Right atrium auricular region (tissue), 2 donors: ENCODE results near the gene HOXA10. TPM values are rescaled to one million over a fixed set of nuclear protein-coding genes. Genes with fewer than 3 reads are reported as not detected.
A peak's percentile ranks its signal among the peaks of the same experiment; 100 is the strongest.

ENCODE experiments used
- DNase-seq: peaks from one replicate; pipeline ENCODE4 v3.0.0-alpha.2; 2019; ENCODE audit warnings: low spot score
- H3K27ac ChIP-seq, 2 donors: fragments of 200-600 bp; sonication (generic); 1 replicate in 1 of 2; 2 replicates in 1 of 2; pipeline ENCODE4 v1.5.1; 2016 to 2019
- H3K27me3 ChIP-seq, 2 donors: fragments of 200-600 bp; sonication (generic); one replicate each; pipeline versions ENCODE4 v1.5.1 to v1.6.0; 2017 to 2019
- H3K36me3 ChIP-seq: fragments of 200-600 bp; sonication (generic); one replicate; pipeline ENCODE4 v1.5.1; 2016
- H3K4me1 ChIP-seq, 2 donors: fragments of 200-600 bp; sonication (generic); one replicate each; pipeline versions ENCODE4 v1.5.1 to v1.6.0; 2017 to 2019
- H3K4me3 ChIP-seq, 2 donors: fragments of 200-600 bp; sonication (generic); 1 replicate in 1 of 2; 2 replicates in 1 of 2; pipeline ENCODE4 v1.5.1; 2017 to 2019; ENCODE audit warnings: mild to moderate bottlenecking in 1 of 2, moderate library complexity in 1 of 2
- H3K9me3 ChIP-seq, 2 donors: fragments of 200-600 bp; sonication (generic); one replicate each; pipeline ENCODE4 v1.5.1; 2019
- total RNA-seq, 2 donors: library from RNA; depleted of rRNA; stranded (reverse); fragments of >200 nt; gene quantifications; one replicate each; pipeline ENCODE4 v1.1.0, GENCODE V29; 2016
- TF ChIP-seq, protein P1 (sequence below), 2 donors: fragments of 200-600 bp; sonication (generic); IDR thresholded peaks; one replicate each; pipeline ENCODE4 v1.5.1; 2019; ENCODE audit warnings: antibody characterized with exemption in 2 of 2

HOXA10 gene
- total RNA-seq, 2 donors from 2014 or later = not detected

DNA sequence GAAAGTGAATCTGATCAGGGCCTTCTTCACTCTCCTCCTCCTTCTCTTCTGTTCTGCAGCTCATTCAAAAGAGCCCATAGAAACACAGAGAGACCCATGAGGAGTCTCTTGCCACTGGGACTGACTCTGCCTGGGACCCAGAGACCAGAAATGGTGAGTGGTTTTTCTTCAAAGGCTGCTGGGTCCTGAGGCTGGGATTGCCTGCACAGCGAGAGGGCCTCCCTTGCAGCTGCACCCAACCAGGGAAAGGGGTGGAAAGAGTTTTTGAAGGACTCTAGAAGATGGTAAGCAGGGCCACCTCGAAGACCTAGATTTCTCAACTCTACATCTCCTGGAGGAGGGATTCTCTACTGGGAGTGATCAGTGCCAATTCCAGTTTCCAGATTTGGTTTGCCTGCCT is 41.2 kb upstream of the HOXA10 start:
- Histone ChIP-seq H3K9me3 (no peaks in the 10 kb centered on the region), H3K4me3 (no peak overlapping the region), H3K4me1 (peaks cover 0 to 16% of the 10 kb centered on the region in 2 donors), H3K36me3 (no peaks in the 10 kb centered on the region), H3K27ac (no peak overlapping the region), H3K27me3 (peaks cover 12 to 35% of the 10 kb centered on the region in 2 donors)
- DNase-seq = peak; percentile 18
- TF ChIP-seq, protein P1, sequence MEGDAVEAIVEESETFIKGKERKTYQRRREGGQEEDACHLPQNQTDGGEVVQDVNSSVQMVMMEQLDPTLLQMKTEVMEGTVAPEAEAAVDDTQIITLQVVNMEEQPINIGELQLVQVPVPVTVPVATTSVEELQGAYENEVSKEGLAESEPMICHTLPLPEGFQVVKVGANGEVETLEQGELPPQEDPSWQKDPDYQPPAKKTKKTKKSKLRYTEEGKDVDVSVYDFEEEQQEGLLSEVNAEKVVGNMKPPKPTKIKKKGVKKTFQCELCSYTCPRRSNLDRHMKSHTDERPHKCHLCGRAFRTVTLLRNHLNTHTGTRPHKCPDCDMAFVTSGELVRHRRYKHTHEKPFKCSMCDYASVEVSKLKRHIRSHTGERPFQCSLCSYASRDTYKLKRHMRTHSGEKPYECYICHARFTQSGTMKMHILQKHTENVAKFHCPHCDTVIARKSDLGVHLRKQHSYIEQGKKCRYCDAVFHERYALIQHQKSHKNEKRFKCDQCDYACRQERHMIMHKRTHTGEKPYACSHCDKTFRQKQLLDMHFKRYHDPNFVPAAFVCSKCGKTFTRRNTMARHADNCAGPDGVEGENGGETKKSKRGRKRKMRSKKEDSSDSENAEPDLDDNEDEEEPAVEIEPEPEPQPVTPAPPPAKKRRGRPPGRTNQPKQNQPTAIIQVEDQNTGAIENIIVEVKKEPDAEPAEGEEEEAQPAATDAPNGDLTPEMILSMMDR (IDR thresholded peaks at IDR 0.05) = no peak

DNA sequence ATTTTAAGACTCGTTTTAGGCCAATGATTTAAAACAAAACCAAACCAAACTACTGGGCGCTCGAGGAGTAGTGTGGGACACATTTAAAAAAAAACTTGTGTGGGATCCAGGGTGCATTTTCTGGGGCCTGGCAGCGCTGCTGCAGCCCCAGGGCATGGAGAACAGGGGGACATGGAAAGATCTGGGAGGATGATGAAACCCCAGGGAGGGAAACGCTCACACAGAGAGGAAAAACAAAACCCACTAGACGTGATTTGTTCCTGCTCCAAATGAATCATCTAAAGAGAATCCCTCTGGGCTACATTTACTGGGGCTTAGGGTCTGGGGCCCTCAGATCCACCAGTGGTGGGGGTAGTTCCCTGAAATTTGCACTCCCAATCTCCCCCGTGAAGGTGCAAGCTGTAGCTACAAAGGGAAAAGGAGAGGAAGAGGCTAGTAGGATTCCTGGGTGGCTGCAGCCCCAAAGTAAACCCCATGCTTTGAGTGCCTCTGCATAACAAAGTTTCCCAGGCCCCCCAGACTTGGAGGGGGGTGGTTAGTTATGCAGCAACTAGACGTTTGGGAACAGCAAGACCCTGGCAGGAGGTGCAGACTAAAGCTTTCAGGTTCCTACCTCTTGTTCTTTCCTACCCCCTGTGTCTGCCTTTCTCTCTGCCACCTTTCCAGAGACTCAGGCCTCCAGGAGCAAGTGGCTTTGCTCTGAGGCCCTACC is 40.3 kb upstream of the HOXA10 start:
- Histone ChIP-seq H3K4me3 (no peak overlapping the region), H3K4me1 (peaks cover 0 to 15% of the 10 kb centered on the region in 2 donors), H3K27me3 (peaks cover 15 to 32% of the 10 kb centered on the region in 2 donors), H3K9me3 (no peaks in the 10 kb centered on the region), H3K27ac (no peak overlapping the region), H3K36me3 (no peaks in the 10 kb centered on the region)
- DNase-seq = peak; percentile 43
- TF ChIP-seq, protein P1 (IDR thresholded peaks at IDR 0.05) = no peak

DNA sequence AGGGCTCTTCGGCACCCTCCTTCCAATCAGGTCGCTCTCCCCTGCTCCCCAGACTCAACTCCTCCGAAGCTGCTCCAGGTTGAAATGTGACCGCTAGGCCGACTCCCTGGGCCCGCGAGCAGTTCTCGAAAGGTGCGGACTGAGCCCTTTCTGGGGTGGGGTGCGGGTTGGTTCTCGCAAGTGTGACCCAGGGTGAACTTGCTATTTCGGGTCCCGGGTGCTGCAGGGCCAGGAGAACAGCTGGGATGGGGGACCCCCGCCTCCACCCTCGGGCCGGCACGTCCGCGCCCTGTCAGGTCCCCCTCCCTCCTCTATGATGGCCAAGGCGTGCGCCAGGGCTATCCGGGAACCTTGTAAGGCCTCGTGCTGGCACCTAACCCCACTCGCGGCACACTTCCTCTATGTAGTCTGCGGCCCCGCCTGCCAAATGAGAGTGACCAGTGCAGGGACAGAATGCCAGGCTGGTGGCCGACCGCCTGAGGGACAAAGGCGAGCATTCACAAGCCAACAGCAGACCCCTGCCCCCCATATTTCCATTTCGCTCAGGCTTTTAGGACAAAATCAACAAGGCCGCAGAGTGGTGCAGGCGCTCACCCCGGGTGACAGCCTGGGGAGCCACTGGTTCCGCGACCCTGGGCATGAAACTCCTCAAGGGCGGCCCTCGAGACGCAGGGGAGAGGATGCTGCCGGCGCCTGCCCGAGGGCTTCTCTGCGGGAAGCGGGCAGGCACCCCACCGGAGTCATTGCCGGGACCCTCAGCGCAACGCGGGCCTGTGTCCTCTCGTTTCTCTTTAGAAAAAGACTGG is 39.5 kb upstream of the HOXA10 start:
- TF ChIP-seq, protein P1 (IDR thresholded peaks at IDR 0.05) = no peak
- Histone ChIP-seq H3K36me3 (no peaks in the 10 kb centered on the region), H3K27me3 (peaks cover 15 to 36% of the 10 kb centered on the region in 2 donors), H3K4me1 (peaks cover 0 to 15% of the 10 kb centered on the region in 2 donors), H3K9me3 (no peaks in the 10 kb centered on the region), H3K27ac (no peak overlapping the region), H3K4me3 (no peak overlapping the region)
- peak; percentile 43 for DNase-seq

DNA sequence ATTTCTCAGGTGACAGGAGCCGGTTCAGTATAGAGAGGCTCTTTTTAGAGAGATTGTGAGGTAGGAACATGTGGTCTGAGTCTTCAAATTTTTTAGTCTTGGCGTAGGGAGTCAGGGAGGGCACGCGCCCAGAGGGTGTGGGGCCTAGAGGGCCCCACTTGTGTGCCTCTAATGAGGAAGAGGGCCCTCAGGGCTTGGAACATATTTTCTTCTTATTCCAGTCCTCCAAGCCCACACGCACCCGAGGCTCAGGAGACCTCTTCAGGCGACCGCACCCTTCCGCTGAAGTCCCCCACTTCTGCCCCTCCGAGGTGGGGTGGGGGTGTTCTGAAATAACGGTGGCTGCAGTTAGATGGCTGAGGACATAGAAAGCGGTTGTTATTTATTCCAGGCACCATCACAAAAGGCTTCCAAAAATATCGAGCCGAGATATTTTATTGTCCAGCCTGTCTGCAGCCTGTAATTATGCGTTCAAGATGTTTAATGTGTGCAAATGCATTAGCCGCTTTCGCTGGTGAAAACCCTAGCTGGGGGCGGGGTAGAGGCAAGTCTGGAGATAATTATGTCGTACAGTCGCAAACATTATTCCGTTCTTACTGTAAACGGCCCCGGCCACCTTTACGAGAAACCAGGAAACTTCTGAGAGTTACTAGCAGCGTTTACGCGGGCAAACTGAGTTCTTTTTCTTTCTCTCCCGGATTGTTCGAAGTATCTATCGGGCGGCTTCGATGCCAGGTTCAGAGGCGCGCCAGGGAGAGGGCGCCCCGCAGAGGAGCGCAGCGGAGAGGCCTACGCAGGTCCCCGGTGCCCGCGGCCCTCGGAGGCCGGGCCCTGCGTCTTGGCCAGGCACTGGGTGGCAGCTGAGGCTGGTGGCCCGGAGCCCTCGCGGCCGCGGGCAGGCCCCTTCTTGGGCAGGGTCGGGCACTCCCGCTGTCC is 38.6 kb upstream of the HOXA10 start:
- H3K4me1 ChIP-seq = peaks cover 0 to 15% of the 10 kb centered on the region in 2 donors
- no peak overlapping the region for H3K27ac ChIP-seq
- TF ChIP-seq, protein P1 (IDR thresholded peaks at IDR 0.05) = no peak
- no peak overlapping the region for H3K4me3 ChIP-seq
- no peaks in the 10 kb centered on the region for H3K36me3 ChIP-seq
- DNase-seq = no peak
- H3K9me3 ChIP-seq = no peaks in the 10 kb centered on the region
- H3K27me3 ChIP-seq = peaks cover 15 to 36% of the 10 kb centered on the region in 2 donors

DNA sequence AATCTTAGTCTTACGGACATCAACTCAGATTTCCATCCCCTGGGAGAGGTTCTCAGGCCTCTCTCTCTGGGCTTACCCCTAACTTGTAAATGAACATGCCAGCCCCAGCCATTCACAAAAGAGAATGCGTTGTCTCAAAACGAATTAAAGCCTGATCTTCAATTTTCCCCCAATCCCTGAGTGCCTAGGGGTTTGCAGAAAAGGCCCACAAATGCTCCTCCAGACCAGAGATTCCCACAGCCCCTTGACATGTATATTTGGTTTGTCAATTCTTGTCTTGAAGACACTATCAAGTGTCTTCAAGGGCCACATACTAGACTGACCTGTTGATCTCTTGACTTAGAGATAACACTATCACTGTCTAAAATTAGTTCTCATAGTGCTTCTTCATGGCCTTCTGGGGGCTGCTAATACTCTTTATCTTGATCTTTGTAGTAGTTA is 37.7 kb upstream of the HOXA10 start:
- H3K4me1 ChIP-seq = peaks cover 0 to 15% of the 10 kb centered on the region in 2 donors
- no peak overlapping the region for H3K27ac ChIP-seq
- TF ChIP-seq, protein P1 (IDR thresholded peaks at IDR 0.05) = no peak
- no peak for DNase-seq
- H3K4me3 ChIP-seq = no peak overlapping the region
- peaks cover 15 to 40% of the 10 kb centered on the region in 2 donors for H3K27me3 ChIP-seq
- no peaks in the 10 kb centered on the region for H3K9me3 ChIP-seq
- H3K36me3 ChIP-seq = no peaks in the 10 kb centered on the region
